AG10803 (cell line): ENCODE results near the gene KARS1.

ENCODE experiments used
- DNase-seq: peaks from one replicate; pipeline ENCODE4 v3.0.0; 2010; ENCODE audit warnings: low read depth
- H3K4me3 ChIP-seq: 2 replicates; pipeline ENCODE4 v1.5.1; 2011; ENCODE audit warnings: mild to moderate bottlenecking, low read length, control low read depth
- TF ChIP-seq, protein P1 (sequence below): conservative IDR thresholded peaks from 2 replicates; pipeline ENCODE4 v1.5.1; 2011; ENCODE audit warnings: mild to moderate bottlenecking, low read length, control low read depth, inconsistent platforms

KARS1 gene

DNA sequence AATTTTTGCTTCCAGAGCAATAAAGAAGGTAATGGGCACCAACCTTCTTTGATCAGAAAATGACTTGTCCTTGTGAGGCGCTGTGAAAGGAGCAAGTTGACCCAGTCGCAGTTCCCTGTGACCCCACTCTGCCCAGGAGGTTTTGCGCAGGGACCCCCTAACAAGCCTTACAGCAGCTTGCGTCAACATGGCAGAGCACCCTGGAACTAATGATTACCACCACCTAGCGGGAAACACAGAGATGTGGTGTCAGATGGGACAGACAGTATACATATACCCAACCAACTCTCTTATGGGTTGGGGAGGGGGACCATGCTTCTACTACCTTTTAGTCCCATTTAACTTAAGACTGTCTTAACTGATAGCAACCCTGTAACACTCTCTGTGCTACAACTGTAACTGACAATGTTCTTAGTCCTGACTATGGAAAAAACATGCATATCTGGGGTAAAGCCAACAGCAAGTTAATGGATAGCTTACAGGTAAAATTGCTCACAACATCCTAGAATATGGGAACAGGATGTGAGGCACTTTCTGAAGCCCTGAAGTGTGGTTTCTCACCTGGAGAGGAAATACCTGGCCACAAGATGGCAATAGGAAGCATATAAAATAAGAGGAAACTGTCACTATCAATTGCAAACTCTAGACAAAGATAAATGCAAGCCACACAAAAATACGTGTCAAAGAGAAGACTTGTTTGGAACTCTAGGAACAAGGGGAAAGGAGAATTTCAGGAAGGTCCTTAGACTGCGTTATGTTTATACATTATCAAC lies 3.0 kb downstream of the KARS1 start:
- H3K4me3 ChIP-seq: no peak overlapping the region

DNA sequence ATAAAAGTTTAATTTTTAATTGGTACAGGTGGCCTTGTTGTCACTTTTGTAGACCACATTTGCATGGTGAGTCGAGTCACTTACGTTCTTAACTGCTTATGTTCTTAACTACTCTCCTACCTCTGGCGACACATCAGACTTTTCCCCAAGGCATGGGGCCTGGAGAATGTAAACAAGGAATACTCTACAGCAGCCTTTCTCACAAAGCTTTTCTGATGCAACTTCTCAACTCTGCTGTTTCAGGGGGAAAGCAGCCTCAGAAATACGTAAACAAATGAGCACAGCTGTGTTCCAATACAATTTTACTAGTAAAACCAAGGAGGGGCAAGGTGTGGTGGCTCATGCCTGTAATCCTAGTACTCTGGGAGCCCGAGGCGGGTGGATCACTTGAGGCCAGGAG lies 6.9 kb downstream of the KARS1 start:
- TF ChIP-seq, protein P1, sequence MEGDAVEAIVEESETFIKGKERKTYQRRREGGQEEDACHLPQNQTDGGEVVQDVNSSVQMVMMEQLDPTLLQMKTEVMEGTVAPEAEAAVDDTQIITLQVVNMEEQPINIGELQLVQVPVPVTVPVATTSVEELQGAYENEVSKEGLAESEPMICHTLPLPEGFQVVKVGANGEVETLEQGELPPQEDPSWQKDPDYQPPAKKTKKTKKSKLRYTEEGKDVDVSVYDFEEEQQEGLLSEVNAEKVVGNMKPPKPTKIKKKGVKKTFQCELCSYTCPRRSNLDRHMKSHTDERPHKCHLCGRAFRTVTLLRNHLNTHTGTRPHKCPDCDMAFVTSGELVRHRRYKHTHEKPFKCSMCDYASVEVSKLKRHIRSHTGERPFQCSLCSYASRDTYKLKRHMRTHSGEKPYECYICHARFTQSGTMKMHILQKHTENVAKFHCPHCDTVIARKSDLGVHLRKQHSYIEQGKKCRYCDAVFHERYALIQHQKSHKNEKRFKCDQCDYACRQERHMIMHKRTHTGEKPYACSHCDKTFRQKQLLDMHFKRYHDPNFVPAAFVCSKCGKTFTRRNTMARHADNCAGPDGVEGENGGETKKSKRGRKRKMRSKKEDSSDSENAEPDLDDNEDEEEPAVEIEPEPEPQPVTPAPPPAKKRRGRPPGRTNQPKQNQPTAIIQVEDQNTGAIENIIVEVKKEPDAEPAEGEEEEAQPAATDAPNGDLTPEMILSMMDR: no peak
- DNase-seq: no peak
- H3K4me3 ChIP-seq: no peak overlapping the region

More for the DNA sequence above, 3.0 kb downstream of the KARS1 start:
- TF ChIP-seq, protein P1: no peak
- no peak for DNase-seq

DNA sequence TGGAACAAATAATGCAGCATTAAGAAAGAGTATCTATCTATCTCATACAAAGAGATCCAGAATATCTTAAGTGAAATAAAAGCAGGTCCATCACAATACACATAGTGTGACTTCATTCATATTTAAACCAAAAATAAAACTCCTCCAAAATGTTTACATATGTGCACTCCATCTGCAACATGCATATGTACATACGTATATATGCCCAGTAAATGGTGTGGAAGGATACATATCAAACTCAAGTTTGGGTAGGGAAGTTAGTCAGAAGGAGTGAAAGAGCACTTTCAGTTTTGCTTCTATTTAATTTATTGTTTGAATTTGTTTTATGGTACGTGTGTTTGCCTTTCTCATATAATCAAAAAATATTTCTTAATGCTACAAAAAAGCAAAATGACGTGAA lies 12.4 kb downstream of the KARS1 start:
- no peak overlapping the region for H3K4me3 ChIP-seq
- DNase-seq: no peak
- TF ChIP-seq, protein P1: no peak

DNA sequence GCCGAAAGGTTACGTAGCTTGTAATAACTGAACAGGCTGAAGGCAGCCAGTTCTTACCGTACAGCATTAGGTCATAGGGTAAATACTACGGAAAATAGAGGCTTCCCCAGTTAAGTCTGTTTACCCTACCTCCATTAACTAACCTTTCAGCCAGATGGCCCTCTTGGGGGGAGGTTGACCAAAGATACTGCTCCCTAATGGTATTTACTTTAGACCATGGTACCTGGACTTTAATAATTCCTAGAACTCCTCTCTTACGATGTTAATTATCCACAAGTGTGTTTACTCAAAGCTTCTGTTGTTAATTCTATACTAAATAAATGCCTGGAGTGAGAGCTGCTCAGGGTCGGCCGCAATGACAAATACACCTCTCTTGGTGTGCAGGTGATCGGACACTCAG lies 14.6 kb downstream of the KARS1 start:
- no peak for DNase-seq
- TF ChIP-seq, protein P1: no peak

DNA sequence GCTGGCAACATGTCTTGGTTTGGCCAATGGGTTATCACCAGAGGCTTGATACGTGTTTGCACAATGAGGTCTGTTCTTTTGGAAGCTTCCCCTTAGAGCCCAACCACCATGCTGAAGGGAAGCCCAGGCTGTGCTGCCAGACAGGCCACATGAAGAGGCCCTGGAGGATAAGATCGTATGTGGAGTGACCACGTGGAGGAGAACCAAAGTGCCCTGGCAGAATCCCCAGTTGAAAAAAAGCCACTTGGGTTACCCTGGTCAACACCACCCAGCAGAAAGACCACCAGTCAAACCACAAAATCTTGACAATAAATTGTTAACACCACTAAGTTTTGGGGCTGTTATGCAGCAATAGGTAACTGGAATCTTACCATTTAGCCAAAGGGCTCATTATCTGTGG lies 17.4 kb downstream of the KARS1 start:
- DNase-seq: no peak
- TF ChIP-seq, protein P1: no peak
- no peak overlapping the region for H3K4me3 ChIP-seq

More for the DNA sequence above, 14.6 kb downstream of the KARS1 start:
- H3K4me3 ChIP-seq: no peak overlapping the region

DNA sequence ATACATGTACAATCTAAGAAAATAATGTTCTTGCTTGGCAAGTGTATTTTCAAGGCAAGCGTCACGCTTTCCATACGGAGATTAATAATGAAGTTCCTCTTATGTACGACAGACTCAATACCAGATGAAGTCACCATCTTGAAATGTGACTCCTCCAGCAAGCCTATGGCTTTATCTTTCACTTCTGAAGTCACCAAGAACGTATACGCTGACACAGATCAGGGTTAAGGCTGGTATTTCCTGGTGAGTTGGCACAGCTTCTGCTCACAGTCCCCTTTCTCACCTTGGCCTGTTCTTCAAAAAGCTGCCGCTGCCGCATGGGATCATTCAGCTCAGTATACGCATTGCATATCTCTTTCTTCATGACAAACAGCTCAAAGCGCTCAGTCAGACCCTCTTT lies 18.3 kb downstream of the KARS1 start:
- DNase-seq: no peak
- H3K4me3 ChIP-seq: no peak overlapping the region
- TF ChIP-seq, protein P1: no peak

DNA sequence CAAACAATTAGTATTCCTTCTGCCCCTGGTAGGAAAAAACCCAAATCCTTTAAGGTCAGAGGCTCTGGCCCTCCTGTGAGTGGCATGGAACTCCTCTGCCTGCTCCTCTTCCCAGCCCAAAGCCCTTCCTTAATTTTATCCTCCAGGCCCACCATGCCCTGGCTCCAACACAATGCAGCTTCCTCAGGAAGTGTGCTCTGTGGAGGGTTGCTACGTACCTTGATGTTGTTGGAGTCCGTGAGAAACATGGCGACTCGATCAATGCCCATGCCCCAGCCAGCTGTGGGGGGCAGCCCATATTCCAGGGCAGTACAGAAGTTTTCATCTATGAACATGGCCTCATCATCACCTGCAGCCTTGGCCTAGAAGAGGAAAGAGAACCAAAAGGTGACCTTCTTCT lies 19.1 kb downstream of the KARS1 start:
- H3K4me3 ChIP-seq: no peak overlapping the region
- DNase-seq: no peak
- TF ChIP-seq, protein P1: no peak
